Bone marrow (tissue), 2 donors: ENCODE measurements around the gene DMRTC2.
A peak's percentile ranks its signal among the peaks of the same experiment; 100 is the strongest.
"Not testable (repeated sequence)": the region's sequence is repeated elsewhere in the genome, so short reads cannot be mapped to it uniquely, and the experiment has no call there.

Experiments
- DNase-seq, 2 donors: peaks; one replicate each; lab custom pipeline; 2025; lab: John Stamatoyannopoulos, UW

The DMRTC2 gene

GRCh38 chr19:41871573-41872383 lies 26.9 kb downstream of the DMRTC2 start:
- DNase-seq = peak in 1 of 2 donors; percentile 83

GRCh38 chr19:41872384-41872774 lies 27.5 kb downstream of the DMRTC2 start:
- no peak for DNase-seq

- DNase-seq = peak; percentile 12 to 38
Measured at GRCh38 chr19:41872775-41873647, 28.2 kb downstream of the DMRTC2 start.

- not testable (repeated sequence) for DNase-seq
Measured at GRCh38 chr19:41875973-41876372, 31.1 kb downstream of the DMRTC2 start.

- peak; percentile 14 to 90 for DNase-seq
Measured at GRCh38 chr19:41876847-41877832, 32.3 kb downstream of the DMRTC2 start, which contains the start of gene CD79A. Gene CD79A (plus strand): TSS chr19:41877279. CDS start chr19:41877305, 26 bp downstream.

- no peak for DNase-seq
Measured at GRCh38 chr19:41877916-41878905, 33.4 kb downstream of the DMRTC2 start.

- DNase-seq = no peak
Measured at GRCh38 chr19:41879080-41879479, 34.2 kb downstream of the DMRTC2 start.

GRCh38 chr19:41879670-41880328 lies 35.0 kb downstream of the DMRTC2 start:
- no peak for DNase-seq

GRCh38 chr19:41880329-41880708 lies 35.5 kb downstream of the DMRTC2 start:
- no peak for DNase-seq

- DNase-seq = peak in 1 of 2 donors; percentile 29
Measured at GRCh38 chr19:41882568-41883462, 38.0 kb downstream of the DMRTC2 start, which contains the start of gene ARHGEF1. Gene ARHGEF1 (plus strand): TSS chr19:41883184. CDS start chr19:41888083, 4,899 bp downstream.

- DNase-seq = no peak
Measured at GRCh38 chr19:41883463-41883820, 38.6 kb downstream of the DMRTC2 start.

GRCh38 chr19:41883821-41884733 lies 39.2 kb downstream of the DMRTC2 start:
- DNase-seq = peak; percentile 71 to 92

GRCh38 chr19:41886761-41887710 lies 42.2 kb downstream of the DMRTC2 start:
- peak in 1 of 2 donors; percentile 55 for DNase-seq

GRCh38 chr19:41887711-41888382 lies 43.0 kb downstream of the DMRTC2 start:
- no peak for DNase-seq

GRCh38 chr19:41888926-41889325 lies 44.1 kb downstream of the DMRTC2 start:
- no peak for DNase-seq

GRCh38 chr19:41889896-41890295 lies 45.1 kb downstream of the DMRTC2 start:
- DNase-seq = no peak
